SU-DHL-6 (cell line): Measurements from ENCODE around the gene CCDC40.

Experiments
- CTCF ChIP-seq: fragments of 200-600 bp; sonication (generic); IDR thresholded peaks from one replicate; pipeline ENCODE4 v1.5.1; 2017; ENCODE audit warnings: antibody characterized with exemption, mild to moderate bottlenecking, low read length, moderate library complexity; ENCODE audit not compliant: insufficient read depth, poor library complexity, severe bottlenecking
- EZH2phosphoT487 ChIP-seq: fragments of 200-600 bp; sonication (generic), shearing (Covaris generic); conservative IDR thresholded peaks from 2 replicates; pipeline ENCODE4 v1.6.1; 2018; ENCODE audit warnings: mild to moderate bottlenecking, antibody characterized with exemption, low read length, moderate library complexity, mixed read lengths

DNA sequence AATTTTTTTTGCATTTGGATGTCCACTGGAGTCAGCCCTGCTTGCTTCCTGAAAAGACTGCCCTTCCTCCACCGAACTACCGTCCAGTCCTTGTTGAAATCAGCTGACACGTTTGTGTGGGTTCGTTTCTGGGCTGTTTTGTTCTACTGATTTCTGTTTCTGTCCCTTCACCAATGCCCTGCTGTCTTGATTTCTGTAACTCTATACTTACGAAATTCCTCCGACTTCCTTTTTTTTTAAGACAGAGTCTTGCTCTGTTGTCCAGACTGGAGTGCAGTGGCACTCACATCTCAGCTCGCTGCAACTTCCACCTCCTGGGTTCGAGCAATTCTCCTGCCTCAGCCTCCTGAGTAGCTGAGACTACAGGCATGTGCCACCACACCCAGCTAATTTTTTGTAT lies 56.5 kb downstream of the CCDC40 start:
- TF ChIP-seq CTCF (no peak), EZH2phosphoT487 (no peak)
